SW 1271 (cell line): ENCODE results near the gene BMPER.

ENCODE experiments used
- DNase-seq, 2 experiments: peaks; one replicate each; lab custom pipeline; 2025; lab: John Stamatoyannopoulos, UW

The BMPER gene

DNA sequence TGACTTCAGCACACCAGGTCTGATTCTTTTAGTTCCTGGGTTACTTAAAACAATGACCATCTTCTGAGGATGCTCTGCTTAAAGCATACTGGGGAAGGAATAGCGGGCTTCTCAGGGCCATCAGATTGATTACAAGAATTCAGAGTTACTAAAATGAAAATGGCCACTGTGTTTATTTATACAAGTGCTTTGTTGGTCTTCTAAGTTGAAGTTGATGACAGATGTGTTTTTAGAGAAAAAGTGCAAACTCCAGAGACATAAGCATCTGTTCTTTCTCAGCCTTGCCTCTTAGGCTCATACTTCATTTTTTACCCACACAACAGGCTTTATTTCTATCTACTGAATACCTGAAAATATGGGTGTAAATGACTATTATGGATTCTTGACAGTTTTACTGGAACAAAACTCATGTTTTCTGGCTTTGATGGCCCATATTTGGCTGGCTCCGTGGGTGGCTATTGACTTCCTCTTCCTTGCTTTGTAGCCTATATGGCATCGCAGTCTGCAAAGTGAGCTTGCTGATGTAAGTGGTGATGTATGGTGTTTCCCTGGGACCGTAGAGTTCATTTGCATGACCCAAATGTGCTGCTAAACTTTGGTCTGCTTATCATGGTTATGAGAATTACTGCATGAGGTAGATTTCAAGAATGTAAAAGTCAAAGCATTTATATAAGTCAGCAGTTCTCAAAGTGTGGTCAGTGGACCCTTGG, 121.3 kb downstream of the BMPER start:
- DNase-seq = no peak

DNA sequence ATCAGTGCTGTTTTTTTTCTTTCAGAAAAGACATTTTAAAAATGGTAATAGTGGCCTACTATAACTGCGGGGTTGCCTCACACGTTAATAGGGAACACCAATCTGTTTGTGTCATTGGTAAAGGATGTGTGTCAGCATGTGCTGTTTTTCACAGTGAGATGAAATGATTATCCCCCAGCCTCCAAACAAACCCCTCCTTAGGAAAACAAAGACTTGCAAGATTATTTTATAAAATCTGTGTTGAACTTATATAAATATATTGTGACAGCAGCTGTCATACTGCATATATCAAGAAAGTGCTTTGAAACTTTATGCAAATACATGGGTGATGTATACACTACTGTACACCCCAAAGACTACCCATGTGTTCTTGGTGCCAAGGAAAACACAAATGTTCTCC, 125.8 kb downstream of the BMPER start:
- DNase-seq = no peak

DNA sequence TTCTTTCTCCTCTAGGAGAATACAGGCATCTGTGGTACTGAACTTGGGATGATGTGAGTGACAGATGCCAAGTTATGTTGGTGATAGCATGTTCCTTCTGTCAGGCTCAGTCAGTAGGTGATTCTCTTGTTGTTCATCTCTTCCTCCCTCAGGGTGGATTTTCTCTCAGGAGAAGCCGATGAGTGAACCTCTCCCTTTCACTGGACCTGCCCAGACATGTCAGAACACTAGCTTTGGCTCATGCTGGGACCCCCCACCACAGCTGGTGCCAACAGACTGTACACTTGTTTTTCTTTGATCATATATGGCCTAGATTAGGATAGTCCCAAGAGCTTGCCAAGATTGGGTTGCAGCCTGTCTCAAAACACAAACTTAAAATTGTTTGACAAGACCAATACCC, 129.4 kb downstream of the BMPER start:
- no peak for DNase-seq

- DNase-seq = no peak
These were observed 130.9 kb downstream of the BMPER start for GRCh38 chr7:34036051-34036920.

GRCh38 chr7:34036972-34037792, 131.8 kb downstream of the BMPER start:
- DNase-seq = no peak

DNA sequence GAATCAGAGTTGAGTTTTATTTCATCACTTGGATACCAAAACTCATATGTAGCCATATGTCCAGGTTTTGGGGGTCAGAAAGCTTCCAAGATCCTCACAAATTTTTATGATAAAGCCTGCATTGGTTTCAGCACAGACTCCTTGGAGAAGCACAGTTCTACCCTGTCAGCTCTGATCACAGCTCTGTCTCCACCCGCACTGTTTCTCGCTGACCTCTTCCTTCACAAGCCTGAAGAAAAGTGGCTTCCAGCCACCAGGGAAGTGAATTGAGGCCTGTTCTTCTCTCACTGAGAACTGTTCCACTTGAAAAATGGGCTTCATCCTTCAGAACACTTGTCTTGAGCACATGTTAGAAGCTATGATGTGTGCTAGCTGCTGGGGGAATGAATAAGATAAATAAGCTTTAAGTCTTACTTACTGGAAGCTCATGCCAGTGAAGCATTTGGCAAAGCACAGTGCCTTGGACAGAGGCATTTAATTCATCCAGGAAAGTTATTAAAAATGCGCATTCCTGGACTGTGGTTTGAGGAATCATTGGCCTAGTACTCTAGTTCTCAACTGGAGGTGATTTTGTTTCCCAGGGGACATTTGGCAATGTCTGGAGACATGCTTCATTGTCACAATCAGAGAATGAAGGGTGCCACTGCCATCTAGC, 133.6 kb downstream of the BMPER start:
- DNase-seq = no peak

DNA sequence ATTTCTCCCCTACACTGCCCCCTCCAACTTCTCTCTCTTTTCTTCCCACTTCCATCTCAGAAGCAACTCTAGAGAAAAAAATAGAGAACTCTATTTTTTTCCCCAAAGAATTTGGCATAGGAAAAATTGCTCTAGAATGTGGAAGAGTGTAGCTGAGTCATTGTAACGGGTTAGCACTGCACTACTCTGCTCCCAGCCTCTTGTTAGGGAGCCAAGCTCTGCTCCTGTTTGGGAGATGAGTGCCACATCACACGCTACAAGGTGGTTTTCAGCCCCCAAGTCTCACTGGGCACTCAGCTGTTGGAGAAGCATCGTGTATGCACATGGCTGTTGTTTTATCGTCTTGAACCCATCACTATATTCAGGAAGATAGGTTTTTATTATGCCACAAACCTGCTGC, 136.4 kb downstream of the BMPER start:
- DNase-seq = no peak

DNA sequence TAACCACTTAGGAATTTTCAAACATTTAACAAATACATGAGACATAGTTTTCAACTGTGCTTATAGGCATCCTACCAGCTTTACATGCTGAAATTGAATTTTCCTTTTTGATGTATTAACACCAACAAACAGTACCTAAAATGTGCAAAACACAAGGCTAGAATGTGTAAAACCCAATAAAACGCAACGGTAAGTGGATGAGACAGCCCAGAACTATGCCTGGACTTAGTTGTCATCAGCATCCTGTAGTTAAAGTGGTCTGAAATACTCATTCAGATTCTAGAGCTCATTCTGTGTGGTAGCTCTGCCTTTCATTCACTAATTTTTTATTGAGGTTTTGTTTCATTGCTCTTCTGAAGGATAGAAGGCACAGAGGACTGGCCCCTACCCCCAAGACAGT, 137.1 kb downstream of the BMPER start:
- no peak for DNase-seq

- no peak for DNase-seq
These were observed 138.3 kb downstream of the BMPER start for GRCh38 chr7:34043461-34044305.

DNA sequence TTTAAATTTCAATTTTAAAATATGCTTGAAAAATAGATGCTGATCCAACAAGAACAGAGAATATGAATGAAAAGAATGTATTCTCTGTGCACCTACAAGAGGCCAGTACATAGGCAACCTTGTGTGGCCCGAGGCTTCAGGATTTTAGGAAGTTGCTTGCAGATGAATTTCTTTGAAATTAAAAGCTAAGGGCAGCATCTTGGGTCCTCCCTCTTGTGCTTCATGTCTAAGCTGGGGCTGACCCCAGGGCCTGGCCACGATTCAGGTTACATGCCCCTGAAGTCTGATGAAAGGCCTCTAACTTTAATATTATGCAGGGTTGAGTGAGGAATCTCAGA, 138.9 kb downstream of the BMPER start:
- no peak for DNase-seq

DNA sequence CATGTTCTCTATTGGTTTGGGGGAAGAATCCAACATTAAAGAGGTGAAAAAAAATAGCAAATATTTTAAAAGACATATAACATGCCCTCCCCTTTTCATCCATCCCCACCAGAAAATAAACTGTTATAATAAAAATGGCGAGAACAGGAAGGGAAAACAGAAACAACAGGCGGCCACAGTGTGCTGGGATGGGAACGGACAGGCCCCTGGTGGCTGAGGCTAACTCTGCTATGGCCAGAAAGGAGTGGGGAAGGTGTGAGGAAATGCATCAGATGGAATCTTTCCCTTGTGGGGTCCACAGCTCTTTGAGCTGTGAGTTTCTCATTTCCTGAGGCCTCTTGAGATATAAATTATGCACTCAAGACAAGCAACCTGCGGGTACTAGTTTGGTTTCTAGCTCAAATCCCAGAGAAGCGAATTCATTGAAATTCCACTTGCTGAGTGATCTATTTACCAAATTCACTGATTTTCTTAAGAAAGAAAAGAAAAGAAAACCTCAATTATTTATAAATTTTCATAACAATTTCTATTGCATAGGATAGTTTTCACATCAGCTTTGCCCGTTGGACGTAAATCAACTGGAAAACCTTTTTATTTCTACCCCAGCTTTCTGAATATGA, 139.5 kb downstream of the BMPER start:
- DNase-seq = no peak

GRCh38 chr7:34048445-34048844, 143.1 kb downstream of the BMPER start:
- DNase-seq = no peak

- DNase-seq = no peak
These were observed 148.7 kb downstream of the BMPER start for GRCh38 chr7:34054075-34054474.

GRCh38 chr7:34057136-34057535, 151.8 kb downstream of the BMPER start:
- no peak for DNase-seq

- DNase-seq = no peak
These were observed 152.6 kb downstream of the BMPER start for GRCh38 chr7:34057956-34058355.

- no peak for DNase-seq
These were observed 153.4 kb downstream of the BMPER start for GRCh38 chr7:34058801-34059135.

GRCh38 chr7:34059136-34059828, 153.9 kb downstream of the BMPER start:
- no peak for DNase-seq

- DNase-seq = no peak
These were observed 155.0 kb downstream of the BMPER start for GRCh38 chr7:34060196-34060947.

DNA sequence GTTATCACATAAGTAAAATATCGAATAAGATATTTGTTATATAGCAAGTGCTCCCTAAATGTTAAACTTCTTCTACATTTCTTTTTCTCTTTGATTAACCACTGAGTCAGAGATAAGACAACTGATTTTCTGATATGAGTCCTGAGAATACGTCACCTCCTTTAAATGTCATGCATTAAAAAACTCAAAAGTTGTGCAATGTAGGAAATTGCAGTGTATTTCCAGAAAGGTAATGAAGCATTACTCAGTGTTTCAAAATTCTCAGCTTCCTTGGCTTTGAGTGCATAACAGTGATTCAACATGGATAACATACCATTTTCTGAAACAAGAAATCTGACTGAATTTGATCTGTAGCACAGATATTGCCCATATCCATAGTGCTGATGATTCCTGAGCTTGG, 155.8 kb downstream of the BMPER start:
- DNase-seq = peak; percentile 35 to 37

- DNase-seq = no peak
These were observed 157.0 kb downstream of the BMPER start for GRCh38 chr7:34062341-34062740.
